Loucy (cell line): ENCODE results near the gene KRT33A.

Source experiments
- H2AFZ ChIP-seq: fragments of 200-600 bp; sonication (generic); 2 replicates; pipeline ENCODE4 v1.6.0; 2016; ENCODE audit warnings: antibody characterized with exemption, mild to moderate bottlenecking, low read length, moderate library complexity
- H3F3A ChIP-seq: fragments of 200-600 bp; 2 replicates; pipeline ENCODE4 v1.6.0; 2016; ENCODE audit warnings: antibody characterized with exemption, low read depth, mild to moderate bottlenecking
- H3K27me3 ChIP-seq: fragments of 200-600 bp; sonication (generic); 2 replicates; pipeline ENCODE4 v1.6.1; 2014; ENCODE audit warnings: low read length, mild to moderate bottlenecking; ENCODE audit not compliant: insufficient read depth, poor library complexity, severe bottlenecking
- H3K36me3 ChIP-seq: fragments of 200-600 bp; sonication (generic); 2 replicates; pipeline ENCODE4 v1.6.1; 2016; ENCODE audit warnings: low read length; ENCODE audit not compliant: insufficient read depth
- H3K4me1 ChIP-seq: fragments of 200-600 bp; sonication (generic); 2 replicates; pipeline ENCODE4 v1.5.1; 2014; ENCODE audit warnings: low read length, mild to moderate bottlenecking; ENCODE audit not compliant: insufficient read depth, poor library complexity, severe bottlenecking
- H3K4me2 ChIP-seq: fragments of 200-600 bp; sonication (generic); 2 replicates; pipeline ENCODE4 v1.6.0; 2014; ENCODE audit warnings: antibody characterized with exemption, low read length, low read depth, mild to moderate bottlenecking; ENCODE audit not compliant: poor library complexity, severe bottlenecking
- H3K4me3 ChIP-seq: fragments of 200-600 bp; sonication (generic); 2 replicates; pipeline ENCODE4 v1.5.1; 2014; ENCODE audit warnings: low read length, mild to moderate bottlenecking, mixed read lengths; ENCODE audit not compliant: poor library complexity, severe bottlenecking
- H3K79me2 ChIP-seq: fragments of 200-600 bp; sonication (generic); 2 replicates; pipeline ENCODE4 v1.6.1; 2014; ENCODE audit warnings: low read length; ENCODE audit not compliant: insufficient read depth
- H3K9ac ChIP-seq: fragments of 200-600 bp; sonication (generic); 2 replicates; pipeline ENCODE4 v1.6.0; 2014; ENCODE audit warnings: mild to moderate bottlenecking, low read depth, low read length, moderate library complexity; ENCODE audit not compliant: poor library complexity, severe bottlenecking
- H3K9me2 ChIP-seq: fragments of 200-600 bp; sonication (generic); replicated peaks from 2 replicates; pipeline ENCODE4 v1.6.1; 2016; ENCODE audit warnings: low read depth, low read length, mixed read lengths
- H3K9me3 ChIP-seq: fragments of 200-600 bp; sonication (generic); 2 replicates; pipeline ENCODE4 v1.6.1; 2014; ENCODE audit warnings: mild to moderate bottlenecking, antibody characterized with exemption, low read length, low read depth; ENCODE audit not compliant: insufficient read depth
- H4K20me1 ChIP-seq: fragments of 200-600 bp; sonication (generic); 2 replicates; pipeline ENCODE4 v1.6.0; 2014; ENCODE audit warnings: antibody characterized with exemption, low read length, mild to moderate bottlenecking; ENCODE audit not compliant: insufficient read depth, poor library complexity, severe bottlenecking
- CTCF ChIP-seq: fragments of 200-600 bp; sonication (generic); conservative IDR thresholded peaks from 2 replicates; pipeline ENCODE4 v1.5.1; 2014; ENCODE audit warnings: mild to moderate bottlenecking, antibody characterized with exemption, low read length
- EZH2phosphoT487 ChIP-seq: fragments of 200-600 bp; IDR thresholded peaks from 2 replicates; pipeline ENCODE4 v1.6.1; 2018; ENCODE audit warnings: antibody characterized with exemption, mild to moderate bottlenecking, moderate library complexity, borderline replicate concordance

The KRT33A gene

DNA sequence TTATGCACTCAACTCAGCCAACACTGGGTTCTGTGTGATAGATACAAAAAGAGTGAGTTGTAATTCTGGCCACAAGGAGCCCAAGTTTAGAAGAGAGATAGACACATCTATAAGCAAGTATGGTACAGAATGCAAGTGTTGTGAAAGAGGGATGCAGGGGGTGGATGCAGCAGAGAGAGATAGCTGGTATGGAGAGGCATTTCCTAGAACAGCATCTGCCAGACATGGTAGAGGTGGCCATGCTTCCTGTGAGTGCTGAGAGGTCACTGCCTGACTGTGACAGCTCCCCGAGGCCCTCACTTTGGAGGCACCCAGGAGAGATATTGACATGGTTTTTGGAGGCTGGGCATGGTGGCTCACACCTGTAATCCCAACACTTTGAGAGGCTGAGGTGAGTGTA is 39.5 kb downstream of the KRT33A start:
- H3K9me3 ChIP-seq, result no peaks in the 10 kb centered on the region
- H3K27me3 ChIP-seq, result no peaks in the 10 kb centered on the region
- TF ChIP-seq CTCF, result no peak
- no peak for TF ChIP-seq EZH2phosphoT487
- no peaks in the 10 kb centered on the region for H3K36me3 ChIP-seq
- no peak overlapping the region for H3K9ac ChIP-seq
- H3F3A ChIP-seq, result peaks cover 14% of the 10 kb centered on the region
- H3K4me2 ChIP-seq, result no peak overlapping the region
- no peak overlapping the region for H3K4me3 ChIP-seq
- H3K79me2 ChIP-seq, result no peaks in the 10 kb centered on the region
- no peaks in the 10 kb centered on the region for H3K9me2 ChIP-seq
- H2AFZ ChIP-seq, result no peak overlapping the region
- peaks cover 43% of the 10 kb centered on the region for H3K4me1 ChIP-seq
- no peaks in the 10 kb centered on the region for H4K20me1 ChIP-seq

GRCh38 chr17:41308918-41309359 is 41.7 kb downstream of the KRT33A start, which contains the start of gene KRTAP16-1:
Gene KRTAP16-1 (minus strand): TSS chr17:41309309. CDS start chr17:41309253, 56 bp downstream.
- Histone ChIP-seq H3K79me2 (no peaks in the 10 kb centered on the region), H3K4me2 (peak within 1 kb of the TSS; percentile 86), H3K4me1 (peaks cover 43% of the 10 kb centered on the region), H3K9me3 (no peaks in the 10 kb centered on the region), H2AFZ (peak within 1 kb of the TSS; percentile 23), H4K20me1 (no peaks in the 10 kb centered on the region), H3K36me3 (no peaks in the 10 kb centered on the region), H3F3A (peaks cover 14% of the 10 kb centered on the region), H3K4me3 (peak within 1 kb of the TSS; percentile 65), H3K9ac (peak within 1 kb of the TSS; percentile 74), H3K9me2 (no peaks in the 10 kb centered on the region), H3K27me3 (no peaks in the 10 kb centered on the region)
- TF ChIP-seq CTCF (no peak), EZH2phosphoT487 (no peak)

GRCh38 chr17:41308251-41308917 is 42.2 kb downstream of the KRT33A start:
- Histone ChIP-seq H4K20me1 (no peaks in the 10 kb centered on the region), H3F3A (peaks cover 14% of the 10 kb centered on the region), H3K9me3 (no peaks in the 10 kb centered on the region), H3K4me2 (peak overlapping the region; percentile 86), H3K9me2 (no peaks in the 10 kb centered on the region), H2AFZ (peak overlapping the region; percentile 23), H3K27me3 (no peaks in the 10 kb centered on the region), H3K4me1 (peaks cover 43% of the 10 kb centered on the region), H3K4me3 (peak overlapping the region; percentile 65), H3K9ac (peak overlapping the region; percentile 74), H3K79me2 (no peaks in the 10 kb centered on the region), H3K36me3 (no peaks in the 10 kb centered on the region)
- TF ChIP-seq CTCF (no peak), EZH2phosphoT487 (no peak)
